Measurements from ENCODE around the gene PRKCQ. TPM values are rescaled to one million over a fixed set of nuclear protein-coding genes. Genes with fewer than 3 reads are reported as not detected.

The PRKCQ gene
- total RNA-seq, 1 donor: under 0.01 TPM

DNA sequence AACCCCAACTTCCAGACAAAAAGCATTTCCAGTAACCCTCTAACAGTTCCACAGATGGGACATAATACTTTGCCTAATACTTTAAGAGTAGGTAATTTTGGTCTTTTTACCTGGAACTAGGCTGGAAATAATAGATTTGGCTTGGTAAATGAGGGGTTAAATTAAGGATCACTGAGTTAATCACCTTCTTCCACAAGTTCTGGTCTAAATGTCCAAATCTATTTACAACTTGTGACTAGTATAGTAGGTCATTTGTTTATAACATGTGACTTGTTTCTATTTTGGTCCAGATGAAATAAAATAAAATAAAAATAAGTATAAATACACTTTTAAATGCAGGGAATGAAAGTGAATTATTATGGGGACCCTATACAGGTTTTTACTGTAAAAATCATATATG lies 80.1 kb downstream of the PRKCQ start:
- H3K4me3 ChIP-seq (ENCODE audit: low read depth, low read length): no peak overlapping the region
- no peak for DNase-seq (ENCODE audit: low read depth)
- TF ChIP-seq, protein P1, sequence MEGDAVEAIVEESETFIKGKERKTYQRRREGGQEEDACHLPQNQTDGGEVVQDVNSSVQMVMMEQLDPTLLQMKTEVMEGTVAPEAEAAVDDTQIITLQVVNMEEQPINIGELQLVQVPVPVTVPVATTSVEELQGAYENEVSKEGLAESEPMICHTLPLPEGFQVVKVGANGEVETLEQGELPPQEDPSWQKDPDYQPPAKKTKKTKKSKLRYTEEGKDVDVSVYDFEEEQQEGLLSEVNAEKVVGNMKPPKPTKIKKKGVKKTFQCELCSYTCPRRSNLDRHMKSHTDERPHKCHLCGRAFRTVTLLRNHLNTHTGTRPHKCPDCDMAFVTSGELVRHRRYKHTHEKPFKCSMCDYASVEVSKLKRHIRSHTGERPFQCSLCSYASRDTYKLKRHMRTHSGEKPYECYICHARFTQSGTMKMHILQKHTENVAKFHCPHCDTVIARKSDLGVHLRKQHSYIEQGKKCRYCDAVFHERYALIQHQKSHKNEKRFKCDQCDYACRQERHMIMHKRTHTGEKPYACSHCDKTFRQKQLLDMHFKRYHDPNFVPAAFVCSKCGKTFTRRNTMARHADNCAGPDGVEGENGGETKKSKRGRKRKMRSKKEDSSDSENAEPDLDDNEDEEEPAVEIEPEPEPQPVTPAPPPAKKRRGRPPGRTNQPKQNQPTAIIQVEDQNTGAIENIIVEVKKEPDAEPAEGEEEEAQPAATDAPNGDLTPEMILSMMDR (IDR thresholded peaks at IDR 0.05; ENCODE audit: insufficient read depth, low read depth, low read length): no peak

DNA sequence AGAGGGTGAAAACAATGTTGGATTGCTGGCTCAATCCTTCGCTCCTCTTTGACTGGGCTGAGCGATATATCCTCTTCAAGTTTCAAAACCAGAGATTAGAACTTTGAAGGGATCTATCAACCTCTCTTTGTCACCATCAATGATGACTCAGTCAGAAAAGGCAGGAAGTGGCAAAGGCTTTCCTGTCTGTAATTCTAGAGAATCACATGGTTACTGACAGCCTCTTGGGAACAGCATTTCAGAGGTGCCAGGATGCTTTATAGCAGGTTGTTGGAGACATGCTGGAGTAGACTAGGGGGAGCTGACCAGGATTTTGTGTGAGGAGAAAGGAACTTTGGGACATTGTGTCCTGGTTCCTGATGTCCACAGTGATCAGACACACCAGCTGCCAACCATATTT lies 81.3 kb downstream of the PRKCQ start:
- no peak for DNase-seq (ENCODE audit: low read depth)
- TF ChIP-seq, protein P1 (IDR thresholded peaks at IDR 0.05; ENCODE audit: insufficient read depth, low read depth, low read length): no peak
- no peak overlapping the region for H3K4me3 ChIP-seq (ENCODE audit: low read depth, low read length)

DNA sequence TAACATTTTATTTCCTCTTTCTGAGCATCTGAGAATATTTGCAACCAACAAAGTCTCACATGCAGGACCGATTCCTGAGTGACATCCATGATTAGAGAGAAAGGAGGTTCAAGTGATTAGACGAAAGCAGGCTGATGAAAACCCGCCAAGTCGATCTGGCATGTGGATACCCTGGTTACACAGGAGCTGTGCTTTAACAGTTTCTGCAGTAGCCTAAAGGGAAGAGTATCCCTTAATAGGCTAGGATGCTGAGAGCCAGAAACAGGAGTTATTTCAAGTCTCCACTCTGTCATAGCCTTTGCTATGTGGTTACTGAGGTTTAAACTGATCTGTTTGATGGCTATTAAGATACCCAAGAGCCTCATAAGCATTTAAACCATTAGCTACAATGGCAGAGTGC lies 82.5 kb downstream of the PRKCQ start:
- no peak for DNase-seq (ENCODE audit: low read depth)
- no peak overlapping the region for H3K4me3 ChIP-seq (ENCODE audit: low read depth, low read length)
- TF ChIP-seq, protein P1 (IDR thresholded peaks at IDR 0.05; ENCODE audit: insufficient read depth, low read depth, low read length): no peak

DNA sequence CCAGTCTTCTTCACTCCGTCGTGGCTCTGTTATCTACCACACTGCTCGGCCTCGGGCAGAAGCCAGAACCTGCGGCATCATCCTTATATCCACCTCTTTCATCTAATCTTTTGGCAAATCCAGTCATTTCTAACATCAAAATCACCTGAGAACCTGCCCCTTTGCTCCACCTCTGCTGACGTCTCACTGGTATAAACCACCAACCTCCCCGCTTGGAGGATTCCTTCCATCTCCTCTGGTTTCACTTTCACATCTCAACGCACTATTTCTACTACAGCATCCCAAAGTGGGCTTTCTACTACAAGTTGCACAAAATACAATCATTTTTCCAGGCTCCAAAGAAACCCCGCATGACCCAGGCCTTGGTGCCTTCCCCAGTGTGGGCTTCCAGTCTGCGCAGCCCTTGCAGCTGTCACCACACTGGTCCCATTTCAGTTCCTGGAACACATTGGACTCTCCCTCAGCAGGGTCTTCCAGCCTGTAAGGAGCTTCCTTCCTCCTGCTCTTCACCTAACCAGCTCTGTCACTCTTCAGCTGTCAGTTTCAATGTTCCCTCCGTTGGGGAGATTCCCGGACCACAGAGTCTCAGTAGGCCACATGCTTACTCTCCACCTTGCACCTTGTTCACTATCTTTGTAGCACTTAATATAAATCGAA lies 85.0 kb downstream of the PRKCQ start:
- no peak overlapping the region for H3K4me3 ChIP-seq (ENCODE audit: low read depth, low read length)
- DNase-seq (ENCODE audit: low read depth): no peak
- TF ChIP-seq, protein P1 (IDR thresholded peaks at IDR 0.05; ENCODE audit: insufficient read depth, low read depth, low read length): no peak

DNA sequence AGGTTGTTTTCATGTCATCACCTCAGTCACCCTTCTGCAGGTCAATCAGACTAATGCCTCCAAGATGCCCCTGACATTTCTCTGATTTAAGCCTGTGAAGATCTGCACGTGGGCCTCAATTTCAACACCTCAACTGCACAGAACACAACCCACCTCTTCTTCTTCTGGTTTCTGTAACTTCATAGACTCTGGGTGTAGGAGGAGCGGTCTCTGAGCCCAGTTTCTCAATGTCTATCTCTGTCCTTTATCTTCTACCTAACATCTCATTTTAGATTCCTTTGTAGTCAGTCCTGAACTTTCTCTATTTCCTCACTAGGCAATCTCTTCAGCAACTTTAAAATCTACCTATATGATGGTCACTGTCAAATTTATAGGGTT lies 85.6 kb downstream of the PRKCQ start:
- no peak for DNase-seq (ENCODE audit: low read depth)
- TF ChIP-seq, protein P1 (IDR thresholded peaks at IDR 0.05; ENCODE audit: insufficient read depth, low read depth, low read length): no peak
- no peak overlapping the region for H3K4me3 ChIP-seq (ENCODE audit: low read depth, low read length)

DNA sequence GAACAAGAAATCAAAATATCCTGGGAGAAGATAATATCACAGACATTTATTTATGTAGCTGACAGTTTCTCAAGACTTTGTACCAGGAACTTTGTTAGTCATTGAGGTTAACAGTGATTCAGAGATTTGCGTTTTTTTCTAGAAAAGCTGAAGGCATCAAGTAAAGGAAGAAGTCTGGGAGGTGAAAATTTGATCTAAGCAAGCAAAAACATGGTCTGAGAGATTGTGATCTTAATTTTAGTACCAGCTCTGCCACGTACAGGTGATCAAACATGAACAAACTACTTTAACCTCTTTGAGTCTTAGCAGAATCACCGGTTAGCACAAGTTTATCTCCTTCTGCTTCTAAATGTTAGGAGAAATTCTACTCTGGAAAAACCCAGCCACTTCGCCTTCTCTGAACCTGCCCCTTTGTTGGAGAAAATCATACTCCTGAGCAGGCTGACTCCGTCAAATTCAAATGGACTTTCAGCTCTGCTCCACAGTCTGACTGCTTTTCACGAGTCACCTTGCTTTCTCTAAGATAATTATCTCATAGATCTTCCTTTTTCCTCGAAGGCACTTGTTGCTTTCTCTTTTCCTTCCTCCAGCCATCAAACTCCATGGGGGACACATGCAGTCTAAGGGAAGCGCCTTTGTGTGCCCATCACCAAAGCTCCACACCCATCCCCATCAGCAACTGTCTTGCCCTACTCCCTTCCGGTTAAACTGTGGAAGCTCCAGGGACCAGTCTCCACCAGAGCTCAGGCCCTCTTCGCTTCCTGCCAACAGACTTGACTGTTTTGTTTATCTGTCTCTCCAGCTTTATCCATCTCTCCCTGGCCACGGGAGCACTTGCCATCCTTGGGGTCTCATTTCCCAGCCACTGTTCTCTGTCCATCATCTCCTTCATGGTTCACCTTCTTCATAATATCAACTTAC lies 86.3 kb downstream of the PRKCQ start:
- DNase-seq (ENCODE audit: low read depth): peak; percentile 2
- no peak overlapping the region for H3K4me3 ChIP-seq (ENCODE audit: low read depth, low read length)
- TF ChIP-seq, protein P1 (IDR thresholded peaks at IDR 0.05; ENCODE audit: insufficient read depth, low read depth, low read length): no peak
